HL-60 (cell line): Measurements from ENCODE around the gene RHOT2.

Experiments used
- CTCF ChIP-seq: IDR thresholded peaks from one replicate; pipeline ENCODE4 v1.5.1; 2011; ENCODE audit warnings: low read length, control low read depth, inconsistent platforms; ENCODE audit not compliant: insufficient read depth
- POLR2AphosphoS5 ChIP-seq: IDR thresholded peaks from 2 replicates; pipeline ENCODE4 v1.6.1; 2012; ENCODE audit warnings: low read depth

GRCh38 chr16:630815-631405 is 37.0 kb upstream of the RHOT2 start, which contains the start of gene WFIKKN1:
- TF ChIP-seq CTCF: no peak
- TF ChIP-seq POLR2AphosphoS5: no peak
